Stimulated activated CD4-positive, alpha-beta T cell treated with anti-CD3 and anti-CD28 coated beads, Interleukin-4, amount 100 ng/mL, for 1 hour (primary cell): ENCODE measurements around the gene FAM13C.

Experiments
- DNase-seq: peaks from one replicate; pipeline ENCODE4 v3.0.0-alpha.2; 2020

FAM13C gene

GRCh38 chr10:59312247-59312646 is 50.1 kb downstream of the FAM13C start:
- DNase-seq = no peak

- no peak for DNase-seq
Measured at GRCh38 chr10:59311025-59311424, 51.3 kb downstream of the FAM13C start.

- DNase-seq = no peak
Measured at GRCh38 chr10:59310324-59310914, 51.9 kb downstream of the FAM13C start.

GRCh38 chr10:59304521-59305097 is 57.7 kb downstream of the FAM13C start:
- no peak for DNase-seq

GRCh38 chr10:59303018-59303417 is 59.3 kb downstream of the FAM13C start:
- DNase-seq = no peak

GRCh38 chr10:59302381-59302780 is 60.0 kb downstream of the FAM13C start:
- no peak for DNase-seq

- no peak for DNase-seq
Measured at GRCh38 chr10:59301067-59301754, 61.1 kb downstream of the FAM13C start.

GRCh38 chr10:59300386-59300785 is 62.0 kb downstream of the FAM13C start:
- DNase-seq = no peak

GRCh38 chr10:59299933-59300332 is 62.4 kb downstream of the FAM13C start:
- DNase-seq = no peak

- DNase-seq = no peak
Measured at GRCh38 chr10:59290448-59290847, 71.9 kb downstream of the FAM13C start.

GRCh38 chr10:59289853-59290252 is 72.5 kb downstream of the FAM13C start:
- no peak for DNase-seq

GRCh38 chr10:59287587-59288255 is 74.6 kb downstream of the FAM13C start:
- DNase-seq = no peak

GRCh38 chr10:59285848-59286247 is 76.5 kb downstream of the FAM13C start:
- DNase-seq = no peak

GRCh38 chr10:59285073-59285472 is 77.3 kb downstream of the FAM13C start:
- no peak for DNase-seq

- DNase-seq = no peak
Measured at GRCh38 chr10:59284118-59284975, 78.0 kb downstream of the FAM13C start.

- DNase-seq = no peak
Measured at GRCh38 chr10:59283456-59284091, 78.8 kb downstream of the FAM13C start.

- no peak for DNase-seq
Measured at GRCh38 chr10:59281861-59282260, 80.5 kb downstream of the FAM13C start.

- DNase-seq = no peak
Measured at GRCh38 chr10:59279991-59280505, 82.3 kb downstream of the FAM13C start.

- DNase-seq = no peak
Measured at GRCh38 chr10:59279476-59279875, 82.9 kb downstream of the FAM13C start.

- DNase-seq = no peak
Measured at GRCh38 chr10:59276919-59277318, 85.4 kb downstream of the FAM13C start.

GRCh38 chr10:59276133-59276532 is 86.2 kb downstream of the FAM13C start:
- no peak for DNase-seq

- no peak for DNase-seq
Measured at GRCh38 chr10:59273445-59273844, 88.9 kb downstream of the FAM13C start.
